IgD-negative memory B cell (primary cell): ENCODE data around the gene LIF. TPM values are rescaled to one million over a fixed set of nuclear protein-coding genes. Genes with fewer than 3 reads are reported as not detected.

Experiments
- H3K27ac Mint-ChIP-seq, 3 donors: one replicate each; pipeline ENCODE4 v1.8.0; 2020 to 2022; ENCODE audit warnings: mild to moderate bottlenecking in 3 of 3, mixed read lengths in 3 of 3, moderate library complexity in 1 of 3
- H3K27me3 Mint-ChIP-seq: one replicate; pipeline ENCODE4 v1.8.0; 2021; ENCODE audit warnings: mixed read lengths
- H3K36me3 Mint-ChIP-seq: one replicate; pipeline ENCODE4 v1.8.0; 2020; ENCODE audit warnings: mild to moderate bottlenecking, mixed read lengths
- H3K4me1 Mint-ChIP-seq, 3 donors: one replicate each; pipeline ENCODE4 v1.8.0; 2020 to 2022; ENCODE audit warnings: mixed read lengths in 3 of 3, mild to moderate bottlenecking in 1 of 3
- H3K4me3 Mint-ChIP-seq, 4 donors: one replicate each; pipeline ENCODE4 v1.8.0; 2020 to 2022; ENCODE audit warnings: mild to moderate bottlenecking in 4 of 4, mixed read lengths in 4 of 4, moderate library complexity in 3 of 4
- H3K9me3 Mint-ChIP-seq, 3 donors: one replicate each; pipeline ENCODE4 v1.8.0; 2020 to 2021; ENCODE audit warnings: mixed read lengths in 3 of 3, mild to moderate bottlenecking in 1 of 3
- polyA plus RNA-seq: library from polyadenylated mRNA; unstranded; fragments of 300-500 nt; fragmentation: Illumina TruSeq; gene quantifications from one replicate; pipeline ENCODE4 v1.2.3, GENCODE V29; 2021

LIF gene
- polyA plus RNA-seq, 1 donor from 2014 or later = not detected

- no peaks in the 10 kb centered on the region for H3K9me3 Mint-ChIP-seq
- H3K36me3 Mint-ChIP-seq = no peaks in the 10 kb centered on the region
- H3K27me3 Mint-ChIP-seq = peaks cover 27% of the 10 kb centered on the region
- H3K4me3 Mint-ChIP-seq = peak overlapping the region in 2 of 4 donors; percentile 60 to 79
- no peak overlapping the region for H3K27ac Mint-ChIP-seq
- peaks cover 0 to 10% (median 2%) of the 10 kb centered on the region in 3 donors for H3K4me1 Mint-ChIP-seq
These were observed 336 bp upstream of the LIF start for GRCh38 chr22:30246814-30247376.

GRCh38 chr22:30245181-30245984 is 1.2 kb downstream of the LIF start:
- peaks cover 28% of the 10 kb centered on the region for H3K27me3 Mint-ChIP-seq
- H3K36me3 Mint-ChIP-seq = no peaks in the 10 kb centered on the region
- H3K27ac Mint-ChIP-seq = no peak overlapping the region
- no peaks in the 10 kb centered on the region for H3K9me3 Mint-ChIP-seq
- no peak overlapping the region for H3K4me3 Mint-ChIP-seq
- peaks cover 8 to 20% (median 9%) of the 10 kb centered on the region in 3 donors for H3K4me1 Mint-ChIP-seq

GRCh38 chr22:30244641-30245040 is 1.9 kb downstream of the LIF start:
- no peak overlapping the region for H3K27ac Mint-ChIP-seq
- H3K4me1 Mint-ChIP-seq = peaks cover 8 to 20% (median 9%) of the 10 kb centered on the region in 3 donors
- no peaks in the 10 kb centered on the region for H3K9me3 Mint-ChIP-seq
- no peaks in the 10 kb centered on the region for H3K36me3 Mint-ChIP-seq
- H3K27me3 Mint-ChIP-seq = peaks cover 28% of the 10 kb centered on the region
- H3K4me3 Mint-ChIP-seq = no peak overlapping the region

GRCh38 chr22:30244066-30244465 is 2.5 kb downstream of the LIF start:
- no peaks in the 10 kb centered on the region for H3K36me3 Mint-ChIP-seq
- no peak overlapping the region for H3K27ac Mint-ChIP-seq
- H3K4me3 Mint-ChIP-seq = peak overlapping the region in 1 of 4 donors; percentile 31
- H3K9me3 Mint-ChIP-seq = no peaks in the 10 kb centered on the region
- peaks cover 8 to 20% (median 9%) of the 10 kb centered on the region in 3 donors for H3K4me1 Mint-ChIP-seq
- H3K27me3 Mint-ChIP-seq = peaks cover 28% of the 10 kb centered on the region

GRCh38 chr22:30243661-30244060 is 2.9 kb downstream of the LIF start:
- no peaks in the 10 kb centered on the region for H3K36me3 Mint-ChIP-seq
- H3K4me3 Mint-ChIP-seq = no peak overlapping the region
- no peak overlapping the region for H3K27ac Mint-ChIP-seq
- peaks cover 8 to 20% (median 9%) of the 10 kb centered on the region in 3 donors for H3K4me1 Mint-ChIP-seq
- no peaks in the 10 kb centered on the region for H3K9me3 Mint-ChIP-seq
- peaks cover 28% of the 10 kb centered on the region for H3K27me3 Mint-ChIP-seq

DNA sequence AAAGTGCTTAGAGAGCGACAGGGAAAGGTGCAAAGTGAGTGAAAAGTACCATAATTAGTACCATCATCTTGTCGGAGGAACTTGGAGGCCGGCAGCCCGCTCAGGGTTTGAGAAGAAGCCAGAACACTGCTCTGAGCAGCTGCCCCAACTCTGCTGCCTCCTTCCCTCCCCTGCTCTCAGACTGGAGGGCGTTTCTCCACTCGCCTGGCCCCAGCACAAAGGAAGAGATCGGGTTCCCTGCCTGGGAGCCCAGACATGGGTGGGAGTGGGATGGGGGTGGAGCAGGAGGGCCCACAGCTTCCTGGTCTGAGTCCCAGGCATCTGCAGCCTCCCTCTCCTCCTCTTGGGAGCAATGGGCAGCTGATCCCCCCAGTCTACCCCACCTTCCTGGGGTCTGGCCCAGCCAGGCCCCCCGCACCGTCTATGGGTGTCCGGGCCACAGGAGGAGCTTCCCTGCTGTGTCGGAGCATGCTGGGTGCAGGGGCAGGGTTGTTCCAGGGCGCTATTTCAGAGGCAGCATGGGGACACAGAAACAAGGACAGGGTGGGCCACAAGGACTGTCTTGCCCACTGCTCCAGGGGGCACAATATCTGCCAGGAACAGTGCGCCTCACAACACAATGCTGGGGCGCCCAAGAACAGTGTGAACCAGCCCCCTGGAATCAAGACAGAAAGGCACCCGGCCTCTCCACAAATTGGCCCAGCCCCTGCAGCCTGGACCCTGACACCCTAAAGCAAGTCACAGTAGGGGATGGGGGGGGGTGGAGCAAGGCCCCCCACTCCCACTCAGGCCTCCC is 4.8 kb downstream of the LIF start:
- Mint-ChIP-seq H3K36me3 (peaks cover 1% of the 10 kb centered on the region), H3K9me3 (no peaks in the 10 kb centered on the region), H3K27me3 (peaks cover 10% of the 10 kb centered on the region), H3K4me1 (peaks cover 8 to 15% (median 9%) of the 10 kb centered on the region in 3 donors), H3K4me3 (no peak overlapping the region), H3K27ac (peak overlapping the region in 1 of 3 donors; percentile 14)

- H3K4me1 Mint-ChIP-seq = peaks cover 7 to 10% (median 8%) of the 10 kb centered on the region in 3 donors
- peak overlapping the region in 2 of 4 donors; percentile 63 to 65 for H3K4me3 Mint-ChIP-seq
- H3K9me3 Mint-ChIP-seq = no peaks in the 10 kb centered on the region
- H3K27me3 Mint-ChIP-seq = peaks cover 2% of the 10 kb centered on the region
- H3K36me3 Mint-ChIP-seq = peaks cover 1% of the 10 kb centered on the region
- H3K27ac Mint-ChIP-seq = peak overlapping the region in 1 of 3 donors; percentile 46
These were observed 5.8 kb downstream of the LIF start for GRCh38 chr22:30240541-30241417.

DNA sequence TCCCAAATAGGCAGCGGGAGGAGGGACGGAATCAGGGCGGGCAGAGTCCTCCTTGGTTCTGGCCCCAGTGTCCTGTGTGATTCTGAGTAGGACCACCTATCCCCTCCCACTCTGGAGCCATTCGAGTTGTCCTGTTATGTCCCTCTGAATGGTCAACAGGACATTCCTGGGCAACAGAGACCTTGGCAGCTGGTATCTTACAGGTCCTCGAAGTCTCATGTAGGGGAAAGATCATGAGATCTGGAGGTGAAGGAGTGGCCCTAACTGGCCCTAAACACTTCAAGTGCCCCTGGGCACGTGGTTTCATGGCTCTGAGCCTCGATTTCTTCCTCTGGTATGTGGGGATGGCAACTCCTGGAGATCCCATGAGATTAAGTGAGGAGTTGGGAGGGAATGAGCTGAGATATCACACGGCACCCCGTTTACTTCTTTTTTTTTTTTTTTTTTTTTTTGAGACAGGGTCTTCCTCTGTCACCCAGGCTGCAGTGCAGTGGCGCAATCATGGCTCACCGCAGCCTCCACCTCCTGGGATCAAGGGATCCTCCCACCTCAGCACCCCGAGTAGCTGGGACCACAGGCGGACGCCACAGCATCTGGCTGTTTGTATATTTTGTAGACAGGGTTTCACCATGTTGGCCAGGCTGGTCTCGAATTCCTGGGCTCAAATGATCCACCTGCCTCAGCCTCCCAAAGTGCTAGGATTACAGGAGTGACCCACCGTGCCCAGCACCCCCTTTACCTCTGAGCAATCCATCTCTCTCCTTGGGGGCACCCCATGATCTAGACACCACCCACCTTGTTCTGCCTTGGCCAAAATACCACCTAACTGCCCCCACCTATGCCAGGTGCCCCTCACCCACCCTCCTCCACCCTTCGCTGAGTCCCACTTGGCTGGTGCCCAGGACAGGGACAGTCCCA is 6.8 kb downstream of the LIF start:
- Mint-ChIP-seq H3K4me3 (no peak overlapping the region), H3K4me1 (peaks cover 7 to 10% (median 8%) of the 10 kb centered on the region in 3 donors), H3K36me3 (peaks cover 1% of the 10 kb centered on the region), H3K27ac (no peak overlapping the region), H3K27me3 (peaks cover 2% of the 10 kb centered on the region), H3K9me3 (no peaks in the 10 kb centered on the region)

DNA sequence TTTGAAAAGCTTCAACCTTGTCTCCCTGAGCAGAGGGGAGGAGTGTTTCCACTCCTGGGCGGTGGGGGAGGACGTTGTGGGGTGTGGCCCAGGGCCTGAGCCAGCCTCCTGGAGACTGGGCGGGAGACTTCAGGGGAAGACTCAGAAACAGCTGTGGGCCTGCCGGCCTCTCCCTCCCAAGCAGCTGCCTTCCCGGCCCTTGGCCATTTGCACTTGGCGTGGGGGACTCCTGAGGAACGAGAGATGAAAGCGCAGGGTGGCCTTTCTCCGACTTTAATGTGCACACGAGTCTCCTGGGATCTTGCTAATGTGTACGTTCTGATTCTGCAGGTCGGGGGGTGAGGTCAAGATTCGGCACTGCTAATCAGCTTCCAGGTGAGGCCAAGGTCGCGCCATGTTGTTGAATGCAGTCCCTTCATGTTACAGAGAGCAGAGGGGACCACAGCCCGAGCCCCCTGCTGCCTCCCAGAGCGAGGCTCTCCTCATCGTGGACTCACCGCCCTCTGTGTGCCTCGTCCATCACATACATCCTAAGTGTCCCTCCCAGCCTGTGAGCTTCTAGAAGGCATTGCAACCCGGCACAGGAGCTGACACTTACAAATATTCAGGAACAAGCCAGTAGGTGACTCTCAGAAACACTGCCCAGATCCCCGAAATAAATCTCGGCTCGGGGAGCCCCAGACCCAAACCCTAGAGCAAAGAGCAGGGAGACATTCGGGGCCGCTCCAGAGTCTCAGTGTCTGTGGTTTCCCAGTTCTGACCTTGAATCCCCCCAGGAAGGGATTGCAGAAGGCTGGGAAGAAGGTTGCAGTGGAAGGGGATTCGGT is 7.7 kb downstream of the LIF start:
- H3K27ac Mint-ChIP-seq = no peak overlapping the region
- peaks cover 7 to 10% (median 8%) of the 10 kb centered on the region in 3 donors for H3K4me1 Mint-ChIP-seq
- H3K9me3 Mint-ChIP-seq = no peaks in the 10 kb centered on the region
- H3K27me3 Mint-ChIP-seq = peaks cover 2% of the 10 kb centered on the region
- H3K36me3 Mint-ChIP-seq = peaks cover 1% of the 10 kb centered on the region
- no peak overlapping the region for H3K4me3 Mint-ChIP-seq

DNA sequence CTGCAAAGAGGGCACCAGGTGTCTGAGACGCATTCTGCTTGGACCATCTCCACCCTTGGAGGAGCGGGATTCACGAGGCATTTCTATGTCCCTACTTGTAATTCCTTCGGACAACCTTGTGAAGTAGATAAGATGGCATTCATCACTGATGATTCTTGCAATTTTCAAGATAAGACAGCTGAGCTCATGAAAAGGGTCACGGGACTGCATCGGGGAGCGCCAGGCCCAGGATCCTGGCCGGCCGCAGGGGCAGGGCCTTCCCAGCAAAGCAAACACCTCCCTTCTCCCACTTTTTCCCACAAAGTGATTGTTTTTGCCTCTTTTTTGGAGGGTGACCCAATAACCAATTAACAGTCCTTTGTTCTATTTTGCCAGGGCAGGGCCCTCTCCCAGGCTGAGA is 8.4 kb downstream of the LIF start:
- H3K9me3 Mint-ChIP-seq = no peaks in the 10 kb centered on the region
- peaks cover 7 to 10% (median 8%) of the 10 kb centered on the region in 3 donors for H3K4me1 Mint-ChIP-seq
- H3K4me3 Mint-ChIP-seq = no peak overlapping the region
- H3K27me3 Mint-ChIP-seq = peaks cover 2% of the 10 kb centered on the region
- no peak overlapping the region for H3K27ac Mint-ChIP-seq
- H3K36me3 Mint-ChIP-seq = peaks cover 1% of the 10 kb centered on the region

- Mint-ChIP-seq H3K4me1 (peaks cover 7 to 10% (median 8%) of the 10 kb centered on the region in 3 donors), H3K9me3 (peaks cover 0 to 1% (median 0%) of the 10 kb centered on the region in 3 donors), H3K27me3 (peaks cover 2% of the 10 kb centered on the region), H3K27ac (no peak overlapping the region), H3K36me3 (peaks cover 1% of the 10 kb centered on the region), H3K4me3 (no peak overlapping the region)
These were observed 9.7 kb downstream of the LIF start for GRCh38 chr22:30236875-30237274.

- Mint-ChIP-seq H3K36me3 (peaks cover 1% of the 10 kb centered on the region), H3K4me3 (no peak overlapping the region), H3K9me3 (peaks cover 0 to 2% (median 0%) of the 10 kb centered on the region in 3 donors), H3K4me1 (peaks cover 4% of the 10 kb centered on the region in 3 donors), H3K27me3 (peaks cover under 1% of the 10 kb centered on the region), H3K27ac (no peak overlapping the region)
These were observed 10.8 kb downstream of the LIF start for GRCh38 chr22:30235687-30236170.
